G401.6 (cell line): Measurements from ENCODE around the gene PGLYRP4.

Experiments used
- FAIRE-seq: peaks from 2 replicates; lab custom pipeline; 2012; peaks lifted over from hg19 to GRCh38; lab: Jason Lieb, UNC

The PGLYRP4 gene

GRCh38 chr1:153288634-153289275 is 59.9 kb downstream of the PGLYRP4 start:
- FAIRE-seq: no peak
